Fibroblast of lung (primary cell): ENCODE results near the gene CLIC5.

ENCODE experiments used
- EZH2 ChIP-seq: IDR thresholded peaks from 2 replicates; pipeline ENCODE4 v1.5.1; 2012; ENCODE audit warnings: low read length, control low read depth, mild to moderate bottlenecking; ENCODE audit errors: missing control alignments
- TF ChIP-seq, protein P1 (sequence below), 2 donors: IDR thresholded peaks in 1 of 2; conservative IDR thresholded peaks in 1 of 2; 1 replicate in 1 of 2; 2 replicates in 1 of 2; pipeline ENCODE4 v1.5.1; 2011 to 2012; ENCODE audit warnings: low read length in 2 of 2, control low read depth in 1 of 2, inconsistent platforms in 1 of 2, low read depth in 1 of 2, mild to moderate bottlenecking in 1 of 2

DNA sequence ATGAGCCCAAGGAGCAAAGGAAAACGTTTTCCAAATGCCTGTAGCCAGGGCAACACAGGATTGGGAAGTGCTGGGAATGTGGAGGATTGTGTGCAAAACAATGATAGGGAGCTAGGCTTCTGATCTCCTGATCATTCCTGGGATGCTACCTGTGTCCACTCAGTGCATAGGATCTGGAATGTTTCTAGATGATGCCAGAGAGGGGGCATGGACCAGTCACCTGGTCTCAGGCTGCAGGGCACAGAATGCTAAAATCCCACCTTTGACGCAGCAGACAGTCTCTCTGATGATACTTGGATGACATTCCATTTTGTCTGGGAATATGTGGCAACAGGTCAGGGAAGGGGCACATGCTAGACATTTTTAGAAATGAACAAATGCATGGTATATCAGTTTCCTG lies 128.9 kb downstream of the CLIC5 start:
- TF ChIP-seq, protein P1, sequence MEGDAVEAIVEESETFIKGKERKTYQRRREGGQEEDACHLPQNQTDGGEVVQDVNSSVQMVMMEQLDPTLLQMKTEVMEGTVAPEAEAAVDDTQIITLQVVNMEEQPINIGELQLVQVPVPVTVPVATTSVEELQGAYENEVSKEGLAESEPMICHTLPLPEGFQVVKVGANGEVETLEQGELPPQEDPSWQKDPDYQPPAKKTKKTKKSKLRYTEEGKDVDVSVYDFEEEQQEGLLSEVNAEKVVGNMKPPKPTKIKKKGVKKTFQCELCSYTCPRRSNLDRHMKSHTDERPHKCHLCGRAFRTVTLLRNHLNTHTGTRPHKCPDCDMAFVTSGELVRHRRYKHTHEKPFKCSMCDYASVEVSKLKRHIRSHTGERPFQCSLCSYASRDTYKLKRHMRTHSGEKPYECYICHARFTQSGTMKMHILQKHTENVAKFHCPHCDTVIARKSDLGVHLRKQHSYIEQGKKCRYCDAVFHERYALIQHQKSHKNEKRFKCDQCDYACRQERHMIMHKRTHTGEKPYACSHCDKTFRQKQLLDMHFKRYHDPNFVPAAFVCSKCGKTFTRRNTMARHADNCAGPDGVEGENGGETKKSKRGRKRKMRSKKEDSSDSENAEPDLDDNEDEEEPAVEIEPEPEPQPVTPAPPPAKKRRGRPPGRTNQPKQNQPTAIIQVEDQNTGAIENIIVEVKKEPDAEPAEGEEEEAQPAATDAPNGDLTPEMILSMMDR (conservative IDR thresholded peaks at IDR 0.05 in 1 of 2, IDR thresholded peaks at IDR 0.05 in 1 of 2; ENCODE audit: low read depth in 1 of 2, low read length in 2 of 2): no peak
- TF ChIP-seq EZH2: no peak
